HUES64 (cell line): ENCODE data around the gene SRL.
"Not testable (repeated sequence)": the region's sequence is repeated elsewhere in the genome, so short reads cannot be mapped to it uniquely, and the experiment has no call there.

Experiments used
- H3K27ac ChIP-seq: 2 replicates; pipeline ENCODE4 v1.7.0; 2013; ENCODE audit warnings: low read depth, low read length, inconsistent platforms
- H3K27me3 ChIP-seq: 2 replicates; pipeline ENCODE4 v1.6.1; 2013; ENCODE audit warnings: mild to moderate bottlenecking, low read length; ENCODE audit not compliant: insufficient read depth
- H3K36me3 ChIP-seq: 2 replicates; pipeline ENCODE4 v1.6.1; 2013; ENCODE audit warnings: mild to moderate bottlenecking, low read length; ENCODE audit not compliant: insufficient read depth
- H3K4me1 ChIP-seq: 2 replicates; pipeline ENCODE4 v1.6.1; 2013; ENCODE audit warnings: mild to moderate bottlenecking, low read length, moderate library complexity; ENCODE audit not compliant: insufficient read depth
- H3K4me3 ChIP-seq: 2 replicates; pipeline ENCODE4 v1.5.1; 2013; ENCODE audit warnings: mild to moderate bottlenecking, low read length, moderate library complexity
- H3K9ac ChIP-seq: 2 replicates; pipeline ENCODE4 v1.6.1; 2013; ENCODE audit warnings: mild to moderate bottlenecking, low read depth, low read length
- H3K9me3 ChIP-seq: 2 replicates; pipeline ENCODE4 v1.6.1; 2013; ENCODE audit warnings: low read depth, low read length; ENCODE audit not compliant: insufficient read depth
- WGBS: fragments of 150-250, 120-280 bp; methylation state at CpG from one replicate; pipeline ENCODE4 v1.1.7; 2013; ENCODE audit warnings: missing lambda C conversion rate; 5-methylcytosine and 5-hydroxymethylcytosine counted together

SRL gene

GRCh38 chr16:4220358-4220757, 21.5 kb downstream of the SRL start:
- no peaks in the 10 kb centered on the region for H3K27me3 ChIP-seq
- no peak overlapping the region for H3K4me3 ChIP-seq
- H3K36me3 ChIP-seq, result no peaks in the 10 kb centered on the region
- no peaks in the 10 kb centered on the region for H3K9me3 ChIP-seq
- no peak overlapping the region for H3K9ac ChIP-seq
- H3K27ac ChIP-seq, result no peak overlapping the region
- 84% methylated on average over 5 of the region's 5 CpGs for WGBS
- peaks cover 10% of the 10 kb centered on the region for H3K4me1 ChIP-seq

GRCh38 chr16:4218202-4218601, 23.7 kb downstream of the SRL start:
- Histone ChIP-seq H3K27ac (no peak overlapping the region), H3K4me1 (peaks cover 15% of the 10 kb centered on the region), H3K27me3 (no peaks in the 10 kb centered on the region), H3K36me3 (no peaks in the 10 kb centered on the region), H3K9me3 (no peaks in the 10 kb centered on the region), H3K9ac (no peak overlapping the region), H3K4me3 (no peak overlapping the region)
- WGBS, result 62% methylated on average over 14 of the region's 14 CpGs

- WGBS, result 35% methylated on average over 20 of the region's 20 CpGs
Measured at GRCh38 chr16:4217204-4218131, 24.4 kb downstream of the SRL start.

GRCh38 chr16:4216596-4216995, 25.3 kb downstream of the SRL start:
- Histone ChIP-seq H3K4me3 (no peak overlapping the region), H3K27ac (no peak overlapping the region), H3K9ac (no peak overlapping the region), H3K4me1 (peaks cover 15% of the 10 kb centered on the region), H3K36me3 (no peaks in the 10 kb centered on the region), H3K27me3 (no peaks in the 10 kb centered on the region), H3K9me3 (no peaks in the 10 kb centered on the region)
- WGBS, result 87% methylated on average over 5 of the region's 5 CpGs

More at GRCh38 chr16:4217204-4218131, 24.4 kb downstream of the SRL start:
- Histone ChIP-seq H3K27me3 (no peaks in the 10 kb centered on the region), H3K4me1 (peaks cover 15% of the 10 kb centered on the region), H3K36me3 (no peaks in the 10 kb centered on the region), H3K9ac (no peak overlapping the region), H3K4me3 (no peak overlapping the region), H3K27ac (no peak overlapping the region), H3K9me3 (no peaks in the 10 kb centered on the region)

GRCh38 chr16:4215106-4215505, 26.8 kb downstream of the SRL start:
- no peaks in the 10 kb centered on the region for H3K36me3 ChIP-seq
- H3K9ac ChIP-seq, result no peak overlapping the region
- no peak overlapping the region for H3K27ac ChIP-seq
- no peak overlapping the region for H3K4me3 ChIP-seq
- peaks cover 15% of the 10 kb centered on the region for H3K4me1 ChIP-seq
- 94% methylated on average over 2 of the region's 2 CpGs for WGBS
- H3K27me3 ChIP-seq, result no peaks in the 10 kb centered on the region
- no peaks in the 10 kb centered on the region for H3K9me3 ChIP-seq

- Histone ChIP-seq H3K9ac (no peak overlapping the region), H3K4me1 (peaks cover 15% of the 10 kb centered on the region)
Measured at GRCh38 chr16:4214215-4214621, 27.7 kb downstream of the SRL start.

DNA sequence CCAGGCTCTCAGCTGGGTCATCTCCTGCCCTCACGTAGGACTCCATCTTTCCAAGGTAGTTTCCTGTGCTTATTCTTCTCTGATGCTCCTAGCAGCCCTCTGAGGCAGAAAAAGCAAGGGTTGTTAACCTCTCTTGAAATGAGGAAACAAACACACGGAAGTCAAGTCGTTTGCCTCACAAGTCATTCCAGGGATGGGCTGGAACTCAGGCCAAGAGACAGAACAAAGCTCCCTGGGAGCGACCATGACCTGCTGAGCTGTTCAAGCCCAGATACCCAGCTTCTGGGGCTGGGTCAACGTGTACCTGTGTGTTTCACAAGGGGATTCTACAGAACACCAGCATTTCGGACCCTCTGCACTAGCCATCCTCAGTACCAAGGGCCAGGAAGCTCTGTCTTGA, 28.1 kb downstream of the SRL start:
- H3K9ac ChIP-seq, result no peak overlapping the region
- H3K4me3 ChIP-seq, result no peak overlapping the region
- H3K36me3 ChIP-seq, result no peaks in the 10 kb centered on the region
- 67% methylated on average over 6 of the region's 6 CpGs for WGBS
- H3K4me1 ChIP-seq, result peaks cover 15% of the 10 kb centered on the region
- H3K27me3 ChIP-seq, result no peaks in the 10 kb centered on the region
- H3K9me3 ChIP-seq, result no peaks in the 10 kb centered on the region
- H3K27ac ChIP-seq, result no peak overlapping the region

More at GRCh38 chr16:4214215-4214621, 27.7 kb downstream of the SRL start:
- H3K27ac ChIP-seq, result no peak overlapping the region
- no peak overlapping the region for H3K4me3 ChIP-seq
- 59% methylated on average over 7 of the region's 7 CpGs for WGBS
- no peaks in the 10 kb centered on the region for H3K9me3 ChIP-seq
- no peaks in the 10 kb centered on the region for H3K27me3 ChIP-seq
- H3K36me3 ChIP-seq, result no peaks in the 10 kb centered on the region

- Histone ChIP-seq H3K27ac (no peak overlapping the region), H3K9ac (no peak overlapping the region), H3K4me3 (no peak overlapping the region), H3K4me1 (peaks cover 10% of the 10 kb centered on the region), H3K27me3 (no peaks in the 10 kb centered on the region), H3K36me3 (no peaks in the 10 kb centered on the region), H3K9me3 (no peaks in the 10 kb centered on the region)
- WGBS, result 92% methylated on average over 3 of the region's 3 CpGs
Measured at GRCh38 chr16:4212934-4213296, 29.0 kb downstream of the SRL start.

DNA sequence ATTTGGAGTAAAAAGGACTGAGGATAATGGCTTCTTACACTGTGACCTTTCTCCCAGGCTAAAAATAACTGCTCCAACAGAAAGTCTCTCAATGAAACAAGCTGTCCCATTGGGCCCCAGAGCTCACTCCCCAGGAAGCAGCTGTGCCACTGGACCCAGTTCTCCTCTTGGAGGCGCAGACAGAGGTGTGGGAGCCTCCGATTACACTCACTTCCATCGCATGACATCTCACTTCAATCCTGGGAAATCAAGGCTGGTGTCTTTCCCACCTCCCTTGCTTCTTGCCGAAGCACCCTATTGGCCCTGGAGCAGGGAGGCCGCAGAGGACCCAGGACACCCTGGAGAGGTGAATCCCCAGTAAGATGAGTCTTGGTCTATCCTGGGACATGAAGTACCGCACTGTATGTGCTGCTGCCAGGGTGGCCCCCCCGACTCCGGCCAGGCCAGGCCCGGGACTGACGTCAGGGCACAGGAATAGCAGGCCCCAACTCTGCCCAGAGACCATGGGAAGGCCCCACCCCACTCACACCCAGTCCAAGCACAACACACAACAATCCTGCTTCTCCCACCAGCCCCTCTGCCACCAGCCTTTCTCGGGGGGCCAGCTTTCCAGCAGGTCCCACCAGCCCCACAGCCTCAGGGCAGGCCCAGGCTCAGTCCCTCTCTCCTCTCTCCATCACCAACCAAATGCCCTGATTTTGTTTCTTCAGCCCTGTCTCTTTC, 29.5 kb downstream of the SRL start:
- H3K9me3 ChIP-seq, result no peaks in the 10 kb centered on the region
- H3K36me3 ChIP-seq, result no peaks in the 10 kb centered on the region
- H3K4me3 ChIP-seq, result no peak overlapping the region
- WGBS, result 93% methylated on average over 11 of the region's 11 CpGs
- H3K27me3 ChIP-seq, result no peaks in the 10 kb centered on the region
- no peak overlapping the region for H3K27ac ChIP-seq
- H3K4me1 ChIP-seq, result peaks cover 4% of the 10 kb centered on the region; the same call in 1 of the 2 replicates
- no peak overlapping the region for H3K9ac ChIP-seq

- WGBS, result 96% methylated on average over 22 of the region's 22 CpGs
- not testable (repeated sequence) for H3K9ac ChIP-seq, H3K9me3 ChIP-seq
Measured at GRCh38 chr16:4211445-4212210, 30.3 kb downstream of the SRL start.

DNA sequence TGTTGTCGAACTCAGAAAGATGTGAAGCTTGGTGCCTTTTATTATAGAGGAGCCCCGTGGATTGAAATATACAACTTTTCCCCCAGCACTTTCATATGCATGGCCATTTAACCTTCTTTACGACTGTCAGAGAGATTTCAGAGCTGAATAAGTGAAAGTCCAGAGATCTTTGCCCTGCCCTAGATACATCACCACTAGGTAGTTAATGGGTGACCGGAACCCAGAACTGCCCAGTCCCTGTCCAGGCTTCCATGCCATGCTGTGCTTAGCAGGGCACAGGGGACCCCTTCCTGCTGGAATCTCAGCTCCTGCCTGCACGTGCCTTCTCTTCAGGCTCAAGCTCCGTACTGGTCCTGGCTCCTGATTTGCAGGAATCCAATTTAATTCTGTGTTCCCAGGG, 32.2 kb downstream of the SRL start:
- Histone ChIP-seq H3K9ac (no peak overlapping the region), H3K9me3 (no peaks in the 10 kb centered on the region), H3K4me3 (no peak overlapping the region), H3K4me1 (0 out of 2 replicates have a peak, but pooled peaks cover 4% of the 10 kb centered on the region), H3K27me3 (no peaks in the 10 kb centered on the region), H3K27ac (no peak overlapping the region), H3K36me3 (no peaks in the 10 kb centered on the region)
- 85% methylated on average over 6 of the region's 6 CpGs for WGBS

More at GRCh38 chr16:4211445-4212210, 30.3 kb downstream of the SRL start:
- H3K27ac ChIP-seq, H3K27me3 ChIP-seq, H3K36me3 ChIP-seq, H3K4me1 ChIP-seq, H3K4me3 ChIP-seq: not testable (repeated sequence)
